Testis (tissue), 3 donors: ENCODE data around the gene KRT39. TPM values are rescaled to one million over a fixed set of nuclear protein-coding genes. Genes with fewer than 3 reads are reported as not detected.
"Not testable (repeated sequence)": the region's sequence is repeated elsewhere in the genome, so short reads cannot be mapped to it uniquely, and the experiment has no call there.

Experiments used
- DNase-seq: peaks from one replicate; pipeline ENCODE4 v3.0.0-alpha.2; 2019
- H3K27ac ChIP-seq, 2 donors: fragments of 200-600 bp; sonication (generic); one replicate each; pipeline ENCODE4 v1.5.1; 2019
- H3K27me3 ChIP-seq: fragments of 200-600 bp; sonication (generic); one replicate; pipeline ENCODE4 v1.5.1; 2019
- H3K36me3 ChIP-seq: fragments of 200-600 bp; sonication (generic); one replicate; pipeline ENCODE4 v1.5.1; 2017; ENCODE audit warnings: low read depth; ENCODE audit errors: missing control alignments
- H3K4me1 ChIP-seq: fragments of 200-600 bp; sonication (generic); one replicate; pipeline ENCODE4 v1.5.1; 2019
- H3K4me3 ChIP-seq, 2 donors: fragments of 200-600 bp; sonication (generic); one replicate each; pipeline ENCODE4 v1.5.1; 2017 to 2019
- H3K9me3 ChIP-seq: fragments of 200-600 bp; sonication (generic); one replicate; pipeline ENCODE4 v1.5.1; 2017
- CTCF ChIP-seq, 3 experiments: fragments of 450-650 bp in 2 of 3; fragments of 200-600 bp in 1 of 3; sonication (generic) in 1 of 3; IDR thresholded peaks; one replicate each; pipeline ENCODE4 v1.5.1; 2016 to 2019; ENCODE audit warnings: antibody characterized with exemption in 3 of 3, mild to moderate bottlenecking in 2 of 3, moderate library complexity in 1 of 3
- POLR2A ChIP-seq: fragments of 450-650 bp; IDR thresholded peaks from one replicate; pipeline ENCODE4 v1.6.1; 2017; ENCODE audit warnings: antibody characterized with exemption, mild to moderate bottlenecking, moderate library complexity
- WGBS, 2 donors: methylation state at CpG; one replicate each; pipeline ENCODE4 v1.1.5; 2018; 5-methylcytosine and 5-hydroxymethylcytosine counted together
- intact Hi-C: fragments of 100-400 bp; cut with DNase I; formaldehyde crosslinking; loops from one replicate; pipeline ENCODE4 v1.15.1; 2023; ENCODE audit warnings: low total_unique reads
- polyA plus RNA-seq: library from polyadenylated mRNA; stranded (reverse); fragments of 350-450 nt; fragmentation: Illumina TruSeq; extraction: RNeasy Lipid Tissue Mini Kit (QIAGEN cat#74804); gene quantifications from one replicate; pipeline ENCODE4 v1.2.3, GENCODE V29; 2014; ENCODE audit warnings: low read depth, low replicate concordance; ENCODE audit not compliant: insufficient read depth
- total RNA-seq, 2 donors: library from RNA; depleted of rRNA; stranded (reverse); fragments of >200 nt; gene quantifications; one replicate each; pipeline ENCODE4 v1.2.3, GENCODE V29; 2016

KRT39 gene
- total and polyA plus RNA-seq, 3 donors from 2014 or later = not detected

- no peak for DNase-seq
- H3K4me1 ChIP-seq = no peaks in the 10 kb centered on the region
- H3K4me3 ChIP-seq = no peak overlapping the region
- H3K27me3 ChIP-seq = no peaks in the 10 kb centered on the region
- no peaks in the 10 kb centered on the region for H3K36me3 ChIP-seq
- intact Hi-C loops = no loop called here
- H3K27ac ChIP-seq = no peak overlapping the region
- H3K9me3 ChIP-seq = no peaks in the 10 kb centered on the region
- WGBS, 2 donors = 80 to 82% methylated on average over 8 of the region's 8 CpGs
- TF ChIP-seq CTCF (IDR thresholded peaks at IDR 0.05) = no peak
These were observed 40.4 kb downstream of the KRT39 start for GRCh38 chr17:40926341-40926740.

- no peak for TF ChIP-seq POLR2A
- no peak for TF ChIP-seq CTCF (IDR thresholded peaks at IDR 0.05)
- Histone ChIP-seq H3K36me3 (no peaks in the 10 kb centered on the region), H3K4me3 (no peak overlapping the region), H3K27ac (no peak overlapping the region), H3K9me3 (no peaks in the 10 kb centered on the region), H3K27me3 (no peaks in the 10 kb centered on the region), H3K4me1 (no peaks in the 10 kb centered on the region)
- intact Hi-C loops = no loop called here
- WGBS, 2 donors = 46 to 71% methylated on average over 2 of the region's 2 CpGs
- peak; percentile 46 for DNase-seq
These were observed 44.5 kb downstream of the KRT39 start for GRCh38 chr17:40922239-40922638.

GRCh38 chr17:40921026-40921425 is 45.7 kb downstream of the KRT39 start:
- H3K36me3 ChIP-seq = no peaks in the 10 kb centered on the region
- no peaks in the 10 kb centered on the region for H3K9me3 ChIP-seq
- DNase-seq = no peak
- 89 to 95% methylated on average over 2 of the region's 2 CpGs for WGBS, 2 donors
- no peak for TF ChIP-seq POLR2A
- TF ChIP-seq CTCF (IDR thresholded peaks at IDR 0.05) = no peak
- H3K4me1 ChIP-seq = no peaks in the 10 kb centered on the region
- no peak overlapping the region for H3K4me3 ChIP-seq
- H3K27ac ChIP-seq = no peak overlapping the region
- no peaks in the 10 kb centered on the region for H3K27me3 ChIP-seq
- intact Hi-C loops = no loop called here

GRCh38 chr17:40917116-40917515 is 49.6 kb downstream of the KRT39 start:
- H3K4me3 ChIP-seq, H3K36me3 ChIP-seq, H3K27ac ChIP-seq, H3K4me1 ChIP-seq, H3K9me3 ChIP-seq, H3K27me3 ChIP-seq, intact Hi-C loops, DNase-seq: not testable (repeated sequence)
- WGBS, 2 donors = 95 to 96% methylated on average over 2 of the region's 2 CpGs

- H3K27ac ChIP-seq = no peak overlapping the region
- TF ChIP-seq CTCF (IDR thresholded peaks at IDR 0.05) (no peak), POLR2A (no peak)
- no peaks in the 10 kb centered on the region for H3K27me3 ChIP-seq
- no peaks in the 10 kb centered on the region for H3K9me3 ChIP-seq
- 39 to 60% methylated on average over 1 of the region's 1 CpG for WGBS, 2 donors
- intact Hi-C loops = no loop called here
- H3K4me3 ChIP-seq = no peak overlapping the region
- no peaks in the 10 kb centered on the region for H3K4me1 ChIP-seq
- no peak for DNase-seq
- H3K36me3 ChIP-seq = no peaks in the 10 kb centered on the region
These were observed 50.4 kb downstream of the KRT39 start for GRCh38 chr17:40916366-40916765.
